ENCODE data around the gene LDLRAD2. TPM values are rescaled to one million over a fixed set of nuclear protein-coding genes. Genes with fewer than 3 reads are reported as not detected.

LDLRAD2 gene
- polyA plus RNA-seq, 1 of the 3 experiments (the other 2 are of a cell fraction), result 0.02 TPM

- TF ChIP-seq YY1 (IDR thresholded peaks at IDR 0.05; ENCODE audit: low read depth) (no peak), FOSL2 (IDR thresholded peaks at IDR 0.05; ENCODE audit: borderline replicate concordance, low read depth) (no peak), SIN3A (IDR thresholded peaks at IDR 0.05; ENCODE audit: borderline replicate concordance, low read depth, low read length) (no peak)
Measured at GRCh38 chr1:21871943-21872342, 59.9 kb downstream of the LDLRAD2 start (continued).

GRCh38 chr1:21872445-21873079 is 60.5 kb downstream of the LDLRAD2 start:
- Histone ChIP-seq H3F3A (replicated peaks; ENCODE audit: insufficient read depth) (no peaks in the 10 kb centered on the region), H3K4me1 (ENCODE audit: control insufficient read depth in 1 of 2, insufficient read depth in 2 of 2, low read depth in 1 of 2, low read length in 1 of 2) (peaks cover 6 to 20% of the 10 kb centered on the region in 2 experiments; a peak in 3 of 4 replicates), H4K20me1 (ENCODE audit: insufficient read depth) (no peaks in the 10 kb centered on the region), H3K36me3 (replicated peaks in 1 of 2; ENCODE audit: control insufficient read depth in 1 of 2, insufficient read depth in 2 of 2, low read length in 1 of 2) (peaks cover 6 to 27% of the 10 kb centered on the region in 2 experiments), H3K9ac (no peak overlapping the region), H3K4me2 (no peak overlapping the region), H3K9me3 (no peaks in the 10 kb centered on the region), H3K27me3 (ENCODE audit: insufficient read depth) (no peaks in the 10 kb centered on the region), H3K27ac (ENCODE audit: low read depth in 2 of 2, low read length in 1 of 2) (no peak overlapping the region), H3K4me3 (ENCODE audit: low read depth in 2 of 2, low read length in 1 of 2) (no peak overlapping the region), H3K9me2 (no peaks in the 10 kb centered on the region), H3K79me2 (ENCODE audit: insufficient read depth) (no peaks in the 10 kb centered on the region), H2AFZ (ENCODE audit: low read depth) (no peak overlapping the region)
- DNase-seq, result no peak
- ChIA-PET POLR2A (no interaction called here), CTCF (no interaction called here)
- no peak for TF ChIP-seq GATA2 (CRISPR knock-in tag; IDR thresholded peaks at IDR 0.05)
- no peak for TF ChIP-seq MEF2A (IDR thresholded peaks at IDR 0.05; ENCODE audit: borderline replicate concordance, low read depth)
- TF ChIP-seq USF2 (IDR thresholded peaks at IDR 0.05; ENCODE audit: borderline replicate concordance, low read depth, low read length), result no peak
- TF ChIP-seq TAF1 (IDR thresholded peaks at IDR 0.05; ENCODE audit: borderline replicate concordance, low read depth, low read length), result no peak
- 97% methylated on average over 10 of the region's 17 CpGs for WGBS (ENCODE audit: low lambda C conversion rate)

- H2AFZ ChIP-seq (ENCODE audit: low read depth), result no peak overlapping the region
- no peaks in the 10 kb centered on the region for H3K9me3 ChIP-seq
- TF ChIP-seq RCOR1 (IDR thresholded peaks at IDR 0.05; ENCODE audit: low read length) (no peak), ELF1 (IDR thresholded peaks at IDR 0.05) (no peak), NFIC (IDR thresholded peaks at IDR 0.05; ENCODE audit: borderline replicate concordance) (no peak), MAX (IDR thresholded peaks at IDR 0.05; ENCODE audit: low read depth) (no peak), TCF12 (IDR thresholded peaks at IDR 0.05) (no peak), CTCF (IDR thresholded peaks at IDR 0.05) (no peak), GABPA (IDR thresholded peaks at IDR 0.05; ENCODE audit: low read depth) (no peak)
- POLR2A ChIA-PET, result no interaction called here
- no peaks in the 10 kb centered on the region for H3K9me2 ChIP-seq
- H3K36me3 ChIP-seq (replicated peaks in 1 of 2; ENCODE audit: control insufficient read depth in 1 of 2, insufficient read depth in 2 of 2, low read length in 1 of 2), result peaks cover 5 to 32% of the 10 kb centered on the region in 2 experiments
- CTCF ChIA-PET, result no interaction called here
- H3K9ac ChIP-seq, result no peak overlapping the region
- no peaks in the 10 kb centered on the region for H3F3A ChIP-seq (replicated peaks; ENCODE audit: insufficient read depth)
- no peaks in the 10 kb centered on the region for H3K27me3 ChIP-seq (ENCODE audit: insufficient read depth)
- H3K4me3 ChIP-seq (ENCODE audit: low read depth in 2 of 2, low read length in 1 of 2), result no peak overlapping the region
- H3K4me2 ChIP-seq, result no peak overlapping the region
- no peak for DNase-seq
- peaks cover 6 to 20% of the 10 kb centered on the region in 2 experiments; a peak in 3 of 4 replicates for H3K4me1 ChIP-seq (ENCODE audit: control insufficient read depth in 1 of 2, insufficient read depth in 2 of 2, low read depth in 1 of 2, low read length in 1 of 2)
- 97% methylated on average over 8 of the region's 8 CpGs for WGBS (ENCODE audit: low lambda C conversion rate)
- no peaks in the 10 kb centered on the region for H4K20me1 ChIP-seq (ENCODE audit: insufficient read depth)
- H3K27ac ChIP-seq (ENCODE audit: low read depth in 2 of 2, low read length in 1 of 2), result no peak overlapping the region
- H3K79me2 ChIP-seq (ENCODE audit: insufficient read depth), result no peaks in the 10 kb centered on the region
Measured at GRCh38 chr1:21873174-21873573, 61.1 kb downstream of the LDLRAD2 start.

Data from SK-N-SH (cell line).